Activated CD4-positive, alpha-beta T cell treated with anti-CD3 and anti-CD28 coated beads, Interleukin-2, amount 10 ng/mL, durations not matched to agents 24 days and 14 days (primary cell): Measurements from ENCODE around the gene PGAP3. TPM values are rescaled to one million over a fixed set of nuclear protein-coding genes. Genes with fewer than 3 reads are reported as not detected.

Experiments
- DNase-seq: peaks from one replicate; pipeline ENCODE4 v3.0.0; 2022
- H3K27ac Mint-ChIP-seq: one replicate; pipeline ENCODE4 v1.8.0; 2022; ENCODE audit warnings: mild to moderate bottlenecking, mixed read lengths
- H3K27me3 Mint-ChIP-seq: one replicate; pipeline ENCODE4 v1.8.0; 2022; ENCODE audit warnings: mixed read lengths
- H3K36me3 Mint-ChIP-seq: one replicate; pipeline ENCODE4 v1.8.0; 2022; ENCODE audit warnings: low read depth, mild to moderate bottlenecking, mixed read lengths
- H3K4me1 Mint-ChIP-seq: one replicate; pipeline ENCODE4 v1.8.0; 2021; ENCODE audit warnings: mixed read lengths
- H3K4me3 Mint-ChIP-seq: one replicate; pipeline ENCODE4 v1.8.0; 2022; ENCODE audit warnings: mild to moderate bottlenecking, moderate library complexity, mixed read lengths
- H3K9me3 Mint-ChIP-seq: one replicate; pipeline ENCODE4 v1.8.0; 2021; ENCODE audit warnings: mixed read lengths
- intact Hi-C: fragments of 100-400 bp; cut with micrococcal nuclease; formaldehyde crosslinking; loops from one replicate; pipeline ENCODE4 v1.15.1; 2023
- total RNA-seq: library from RNA; stranded (reverse); gene quantifications from 2 replicates; pipeline ENCODE4 v1.2.3, GENCODE V29; 2022

The PGAP3 gene
- total RNA-seq, 1 donor from 2014 or later = 13.5 TPM

- Mint-ChIP-seq H3K9me3 (no peaks in the 10 kb centered on the region), H3K27ac (no peak overlapping the region), H3K36me3 (no peaks in the 10 kb centered on the region), H3K4me3 (no peak overlapping the region), H3K4me1 (peaks cover 17% of the 10 kb centered on the region), H3K27me3 (peaks cover 46% of the 10 kb centered on the region)
- DNase-seq = no peak
- intact Hi-C loops = no loop called here
These were observed 58.0 kb downstream of the PGAP3 start for GRCh38 chr17:39629898-39630297.

- no peak for DNase-seq
- Mint-ChIP-seq H3K4me3 (no peak overlapping the region), H3K36me3 (no peaks in the 10 kb centered on the region), H3K27ac (no peak overlapping the region), H3K9me3 (no peaks in the 10 kb centered on the region), H3K4me1 (peaks cover 17% of the 10 kb centered on the region), H3K27me3 (peaks cover 50% of the 10 kb centered on the region)
- intact Hi-C loops = no loop called here
These were observed 58.4 kb downstream of the PGAP3 start for GRCh38 chr17:39629494-39629880.

DNA sequence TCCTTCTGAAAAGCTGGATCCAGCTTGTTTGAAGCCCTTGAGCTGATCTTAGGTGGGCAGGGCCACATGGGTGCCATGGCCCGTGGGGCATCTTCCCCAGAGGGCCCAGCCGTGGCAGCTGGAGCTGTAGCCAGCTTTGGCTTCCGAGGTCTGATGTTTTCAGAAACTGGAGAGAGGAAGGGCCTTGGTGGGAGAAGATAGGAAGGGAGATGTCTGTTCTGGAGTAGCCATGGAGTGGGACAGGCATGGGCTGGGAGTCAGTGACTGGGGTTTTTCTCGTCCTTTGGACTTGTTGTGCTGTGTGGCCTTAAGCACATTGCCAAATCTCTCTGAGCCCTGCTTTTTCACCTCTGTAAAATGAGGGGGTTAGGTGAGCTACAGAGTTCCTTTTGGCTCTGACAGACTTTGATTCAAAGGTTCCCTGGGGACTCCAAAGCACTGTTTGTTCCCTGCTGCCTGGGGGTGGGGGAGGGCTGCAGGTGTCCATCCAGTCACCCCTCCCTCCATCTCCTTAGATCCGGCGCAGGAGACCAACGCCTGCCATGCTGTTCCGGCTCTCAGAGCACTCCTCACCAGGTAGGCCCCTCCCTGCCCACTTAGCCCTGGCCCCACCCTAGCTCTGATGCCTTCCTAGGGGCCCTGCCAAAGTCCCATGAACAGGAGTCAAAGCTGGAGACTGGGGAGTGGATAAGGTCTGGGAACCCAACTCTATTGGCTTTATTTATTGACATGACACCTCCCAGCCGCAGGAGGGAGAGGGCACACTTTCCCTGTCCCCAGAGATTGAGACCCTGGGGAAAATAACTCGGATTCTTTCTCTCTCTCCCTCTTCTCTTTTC is 59.0 kb downstream of the PGAP3 start:
- peaks cover 54% of the 10 kb centered on the region for H3K27me3 Mint-ChIP-seq
- intact Hi-C loops = no loop called here
- no peaks in the 10 kb centered on the region for H3K9me3 Mint-ChIP-seq
- no peak for DNase-seq
- no peaks in the 10 kb centered on the region for H3K36me3 Mint-ChIP-seq
- H3K4me1 Mint-ChIP-seq = peaks cover 16% of the 10 kb centered on the region
- no peak overlapping the region for H3K27ac Mint-ChIP-seq
- H3K4me3 Mint-ChIP-seq = no peak overlapping the region

DNA sequence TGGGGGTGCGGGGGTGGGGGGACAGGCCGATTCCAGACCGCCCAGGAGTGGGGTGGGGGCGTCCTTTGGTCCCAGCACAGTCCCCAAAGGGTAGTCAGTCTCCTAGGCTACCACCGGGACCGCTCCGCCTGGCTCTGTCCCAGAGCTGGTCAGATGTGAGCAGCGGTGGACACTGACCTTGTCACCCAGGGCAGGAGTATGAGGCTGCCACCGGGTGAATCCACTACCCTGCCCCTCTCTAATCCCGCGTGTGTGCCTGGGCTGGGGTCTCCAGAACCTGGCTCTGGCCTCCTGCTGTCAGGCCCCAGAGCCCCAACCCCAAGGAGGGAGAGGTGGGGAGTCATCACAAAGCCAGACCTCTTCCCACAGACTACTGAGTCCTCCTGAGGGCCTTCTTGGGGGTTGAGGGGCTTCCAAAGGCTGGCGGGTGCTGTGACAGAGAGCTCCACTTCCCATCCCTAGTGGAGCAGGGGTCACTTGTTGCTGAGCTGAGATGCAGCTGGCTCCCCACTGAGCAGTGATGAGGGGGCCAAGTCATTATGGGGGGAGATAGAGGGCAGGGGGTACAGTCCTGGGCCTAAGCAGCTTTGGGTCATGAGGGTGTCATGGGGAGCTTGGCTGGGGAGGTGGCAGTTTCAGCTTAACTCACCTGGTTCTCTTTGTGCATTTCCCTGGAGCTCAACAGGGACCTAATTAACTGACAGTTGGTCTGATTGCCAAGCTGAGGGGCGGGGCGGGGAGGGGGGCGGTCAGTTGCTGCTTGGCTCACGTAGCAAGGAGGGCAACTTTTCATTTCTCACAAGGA is 59.9 kb downstream of the PGAP3 start:
- Mint-ChIP-seq H3K27me3 (peaks cover 56% of the 10 kb centered on the region), H3K9me3 (no peaks in the 10 kb centered on the region), H3K4me1 (peaks cover 19% of the 10 kb centered on the region), H3K4me3 (no peak overlapping the region), H3K36me3 (no peaks in the 10 kb centered on the region), H3K27ac (no peak overlapping the region)
- intact Hi-C loops = no loop called here
- DNase-seq = no peak

DNA sequence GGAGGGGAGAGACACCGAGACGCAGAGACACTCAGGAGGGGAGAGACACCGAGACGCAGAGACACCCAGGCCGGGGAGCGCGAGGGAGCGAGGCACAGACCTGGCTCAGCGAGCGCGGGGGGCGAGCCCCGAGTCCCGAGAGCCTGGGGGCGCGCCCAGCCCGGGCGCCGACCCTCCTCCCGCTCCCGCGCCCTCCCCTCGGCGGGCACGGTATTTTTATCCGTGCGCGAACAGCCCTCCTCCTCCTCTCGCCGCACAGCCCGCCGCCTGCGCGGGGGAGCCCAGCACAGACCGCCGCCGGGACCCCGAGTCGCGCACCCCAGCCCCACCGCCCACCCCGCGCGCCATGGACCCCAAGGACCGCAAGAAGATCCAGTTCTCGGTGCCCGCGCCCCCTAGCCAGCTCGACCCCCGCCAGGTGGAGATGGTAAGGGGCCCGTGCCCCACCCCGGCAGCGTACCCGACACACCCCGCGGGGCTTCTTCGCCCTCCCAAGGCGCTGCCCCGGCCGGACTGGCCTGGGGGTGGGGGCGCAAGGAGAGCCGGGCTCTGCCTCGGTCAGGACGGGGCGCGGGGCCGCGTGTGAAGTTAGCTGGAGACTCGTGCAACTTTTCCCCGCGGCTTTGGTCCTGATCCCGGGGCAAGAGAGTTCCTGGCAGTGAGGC is 60.7 kb downstream of the PGAP3 start:
- intact Hi-C loops = no loop called here
- Mint-ChIP-seq H3K27ac (no peak overlapping the region), H3K27me3 (peaks cover 56% of the 10 kb centered on the region), H3K9me3 (no peaks in the 10 kb centered on the region), H3K4me1 (peaks cover 23% of the 10 kb centered on the region), H3K36me3 (no peaks in the 10 kb centered on the region), H3K4me3 (no peak overlapping the region)
- DNase-seq = no peak

GRCh38 chr17:39626171-39627046 is 61.4 kb downstream of the PGAP3 start, which contains the start of gene PPP1R1B:
TSS of gene PPP1R1B (plus strand) at chr17:39626952. CDS start at chr17:39627393, 441 bp downstream.
- Mint-ChIP-seq H3K4me3 (no peak within 1 kb of the TSS), H3K27me3 (peaks cover 51% of the 10 kb centered on the region), H3K27ac (no peak within 1 kb of the TSS), H3K4me1 (peaks cover 20% of the 10 kb centered on the region), H3K36me3 (no peaks in the 10 kb centered on the region), H3K9me3 (no peaks in the 10 kb centered on the region)
- intact Hi-C loops = no loop called here
- DNase-seq = no peak

DNA sequence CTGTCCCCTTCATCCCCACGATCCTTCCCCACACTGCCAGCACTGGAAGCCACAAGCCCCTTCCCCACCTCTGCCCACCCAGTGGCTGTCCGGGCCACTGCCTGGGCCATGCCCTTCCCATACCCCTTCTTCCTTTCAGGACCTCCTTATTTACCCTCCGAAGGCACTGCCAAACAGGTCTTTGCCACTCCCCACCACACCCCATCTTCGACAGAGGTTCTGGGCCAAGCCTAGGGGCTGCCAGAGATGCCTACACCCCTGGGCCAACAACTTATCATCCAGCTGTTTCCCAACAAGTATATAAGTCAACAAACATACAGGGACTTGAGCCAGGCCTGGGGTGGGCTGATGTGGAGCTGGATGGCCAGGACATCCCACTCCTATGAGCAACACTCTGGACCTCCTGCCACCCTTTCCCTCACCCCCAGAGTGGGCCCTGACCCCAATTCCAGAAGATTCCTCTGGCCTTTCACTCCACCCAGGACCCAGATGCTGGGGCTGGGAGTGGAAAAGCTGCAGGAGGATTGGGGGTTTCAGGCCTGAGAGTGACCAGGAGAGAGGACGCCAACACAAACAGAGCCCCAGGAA is 62.6 kb downstream of the PGAP3 start:
- intact Hi-C loops = no loop called here
- no peaks in the 10 kb centered on the region for H3K36me3 Mint-ChIP-seq
- no peak for DNase-seq
- H3K4me3 Mint-ChIP-seq = no peak overlapping the region
- no peak overlapping the region for H3K27ac Mint-ChIP-seq
- peaks cover 47% of the 10 kb centered on the region for H3K27me3 Mint-ChIP-seq
- H3K4me1 Mint-ChIP-seq = peaks cover 17% of the 10 kb centered on the region
- no peaks in the 10 kb centered on the region for H3K9me3 Mint-ChIP-seq

DNA sequence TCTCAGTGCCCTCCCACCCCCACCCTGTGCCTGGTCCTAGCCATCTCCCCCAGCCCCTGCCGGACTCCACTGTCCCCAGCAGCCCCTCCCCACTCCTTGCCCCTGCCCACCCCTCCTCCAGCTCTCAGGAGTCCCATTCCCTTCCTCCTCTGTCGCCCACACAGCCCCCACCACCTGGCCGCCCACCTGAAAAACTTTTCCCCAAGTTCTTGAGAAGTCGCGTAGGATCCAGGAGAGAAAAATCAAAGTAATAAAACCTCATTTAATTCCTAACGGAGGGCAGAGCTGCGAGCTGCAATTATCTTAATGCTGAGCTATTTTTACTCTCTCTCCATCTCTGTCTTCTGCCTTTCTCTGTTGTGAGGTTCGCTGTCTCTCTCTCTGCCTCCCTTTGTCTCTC is 63.5 kb downstream of the PGAP3 start:
- H3K27ac Mint-ChIP-seq = no peak overlapping the region
- no peaks in the 10 kb centered on the region for H3K9me3 Mint-ChIP-seq
- H3K4me3 Mint-ChIP-seq = no peak overlapping the region
- H3K27me3 Mint-ChIP-seq = peaks cover 52% of the 10 kb centered on the region
- DNase-seq = no peak
- H3K36me3 Mint-ChIP-seq = no peaks in the 10 kb centered on the region
- intact Hi-C loops = loop anchor here (5.0 kb wide), 1 partner anchor 238 kb away; the partner anchor contains the start of gene IKZF3
- H3K4me1 Mint-ChIP-seq = peaks cover 17% of the 10 kb centered on the region

DNA sequence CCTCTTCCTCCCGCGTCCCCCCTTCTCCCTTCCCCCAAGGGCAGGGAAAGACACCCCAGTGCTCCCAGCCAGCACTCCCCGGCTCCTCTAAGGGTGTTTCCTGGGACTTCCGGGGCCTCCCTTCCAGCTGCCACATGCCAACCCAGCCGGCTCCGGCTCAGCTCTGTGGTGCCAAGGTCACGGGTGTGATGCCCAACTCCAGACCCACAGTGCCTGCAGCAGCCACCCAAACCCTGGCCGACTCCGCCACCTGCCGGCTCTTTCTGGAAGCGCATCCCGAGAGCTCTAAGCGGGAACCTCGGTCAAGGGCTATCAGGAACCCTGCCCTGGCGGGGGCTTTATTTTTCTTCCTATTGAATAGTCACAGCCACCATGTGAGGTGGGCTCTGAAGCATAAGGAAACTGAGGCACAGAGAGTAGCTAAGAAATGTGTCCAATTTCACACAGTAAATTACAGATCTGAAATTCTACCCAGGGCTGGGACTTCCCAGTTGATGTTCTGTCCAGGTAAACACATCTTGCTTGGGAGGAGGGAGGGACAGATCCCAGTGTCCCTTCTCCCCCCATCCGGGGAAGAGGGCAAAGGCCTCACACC is 64.4 kb downstream of the PGAP3 start:
- H3K9me3 Mint-ChIP-seq = no peaks in the 10 kb centered on the region
- H3K27me3 Mint-ChIP-seq = peaks cover 56% of the 10 kb centered on the region
- peak; percentile 96 for DNase-seq
- intact Hi-C loops = loop anchor here (1.0 to 5.0 kb wide), 2 partner anchors 75 to 239 kb away; partner anchors contain the start of gene IKZF3
- H3K36me3 Mint-ChIP-seq = no peaks in the 10 kb centered on the region
- peaks cover 17% of the 10 kb centered on the region for H3K4me1 Mint-ChIP-seq
- H3K27ac Mint-ChIP-seq = no peak overlapping the region
- peak overlapping the region; percentile 33 for H3K4me3 Mint-ChIP-seq

DNA sequence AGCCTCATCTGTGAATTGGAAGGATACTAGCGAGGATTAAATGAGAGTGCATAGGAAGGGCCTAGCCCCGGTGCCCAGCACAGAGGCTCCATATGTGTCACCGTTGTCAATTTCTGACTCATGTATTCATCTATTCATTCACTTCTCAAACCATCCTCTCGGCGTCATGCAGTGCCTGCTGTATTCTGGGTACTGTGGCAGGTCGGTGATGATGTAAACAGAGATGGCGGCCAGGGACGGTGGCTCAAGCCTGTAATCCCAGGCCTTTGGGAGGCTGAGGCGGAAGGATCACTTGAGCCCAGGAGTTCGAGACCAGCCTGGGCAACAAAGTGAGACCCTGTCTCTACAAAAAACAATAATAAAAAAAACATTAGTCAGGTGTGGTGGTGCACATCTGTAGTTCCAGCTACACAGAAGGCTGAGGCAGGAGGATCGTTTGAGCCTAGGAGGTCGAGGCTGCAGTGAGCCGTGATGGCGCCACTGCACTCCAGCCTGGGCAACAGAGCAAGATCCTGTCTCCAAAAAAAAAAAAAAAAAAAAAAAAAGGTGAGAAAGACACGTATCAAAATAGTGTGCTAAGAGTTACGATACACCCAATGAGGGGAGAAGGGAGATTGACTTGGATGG is 65.4 kb downstream of the PGAP3 start:
- peaks cover 17% of the 10 kb centered on the region for H3K4me1 Mint-ChIP-seq
- no peak for DNase-seq
- intact Hi-C loops = loop anchor here (1.0 to 5.0 kb wide), 6 partner anchors 12 to 358 kb away; partner anchors contain the start of genes IKZF3, MIEN1 and PSMD3
- no peaks in the 10 kb centered on the region for H3K36me3 Mint-ChIP-seq
- H3K27me3 Mint-ChIP-seq = peaks cover 52% of the 10 kb centered on the region
- peak overlapping the region; percentile 62 for H3K27ac Mint-ChIP-seq
- peak overlapping the region; percentile 76 for H3K4me3 Mint-ChIP-seq
- no peaks in the 10 kb centered on the region for H3K9me3 Mint-ChIP-seq

- Mint-ChIP-seq H3K27ac (peak overlapping the region; percentile 62), H3K4me3 (peak overlapping the region; percentile 76), H3K4me1 (peaks cover 17% of the 10 kb centered on the region), H3K27me3 (peaks cover 57% of the 10 kb centered on the region), H3K36me3 (no peaks in the 10 kb centered on the region), H3K9me3 (no peaks in the 10 kb centered on the region)
- peak; percentile 97 for DNase-seq
- intact Hi-C loops = loop anchor here (1.0 to 5.0 kb wide), 5 partner anchors 13 to 359 kb away; partner anchors contain the start of genes IKZF3, MIEN1 and PSMD3
These were observed 66.1 kb downstream of the PGAP3 start for GRCh38 chr17:39621523-39622379.
